Measurements from ENCODE around the gene ABTB1. TPM values are rescaled to one million over a fixed set of nuclear protein-coding genes. Genes with fewer than 3 reads are reported as not detected.

Gene ABTB1
- total and polyA plus RNA-seq, 8 donors = 22.0 to 113 (median 43.7) TPM

GRCh38 chr3:127647166-127647844, 25.4 kb upstream of the ABTB1 start:
- H3K4me1 ChIP-seq = peaks cover 0 to 3% (median 1%) of the 10 kb centered on the region in 4 donors
- intact Hi-C loops (cut with DNase I; ENCODE audit: low total_unique reads) = no loop called here
- H3K9me3 ChIP-seq = no peaks in the 10 kb centered on the region
- H3K27me3 ChIP-seq = no peaks in the 10 kb centered on the region
- no peak overlapping the region for H3K27ac ChIP-seq
- no peak for DNase-seq
- no peak overlapping the region for H3K4me3 ChIP-seq
- WGBS, 5 donors = 81 to 89% (median 88%) methylated on average over 13 of the region's 13 CpGs
- no peaks in the 10 kb centered on the region for H3K36me3 ChIP-seq
- TF ChIP-seq CTCF (IDR thresholded peaks at IDR 0.05) (no peak), EP300 (IDR thresholded peaks at IDR 0.05) (no peak), POLR2A (IDR thresholded peaks at IDR 0.05) (no peak), POLR2AphosphoS5 (IDR thresholded peaks at IDR 0.05) (no peak)

- no peak for TF ChIP-seq POLR2A (IDR thresholded peaks at IDR 0.05)
- TF ChIP-seq CTCF (IDR thresholded peaks at IDR 0.05) = no peak
- TF ChIP-seq EP300 (IDR thresholded peaks at IDR 0.05) = no peak
- no peak for TF ChIP-seq POLR2AphosphoS5 (IDR thresholded peaks at IDR 0.05)
Observed at GRCh38 chr3:127647845-127648204, 24.9 kb upstream of the ABTB1 start.

GRCh38 chr3:127650236-127650635, 22.5 kb upstream of the ABTB1 start:
- Histone ChIP-seq H3K4me1 (peaks cover 0 to 6% (median 2%) of the 10 kb centered on the region in 4 donors), H3K4me3 (no peak overlapping the region), H3K27ac (no peak overlapping the region), H3K27me3 (no peaks in the 10 kb centered on the region), H3K36me3 (no peaks in the 10 kb centered on the region), H3K9me3 (no peaks in the 10 kb centered on the region)
- no peak for DNase-seq
- intact Hi-C loops (cut with DNase I; ENCODE audit: low total_unique reads) = loop anchor here (10.0 kb wide), 1 partner anchor 315 kb away; no protein-coding TSS in a partner anchor
- no peak for TF ChIP-seq EP300 (IDR thresholded peaks at IDR 0.05)
- TF ChIP-seq POLR2AphosphoS5 (IDR thresholded peaks at IDR 0.05) = no peak
- no peak for TF ChIP-seq CTCF (IDR thresholded peaks at IDR 0.05)
- no peak for TF ChIP-seq POLR2A (IDR thresholded peaks at IDR 0.05)
- 87 to 98% (median 93%) methylated on average over 4 of the region's 4 CpGs for WGBS, 5 donors

More at GRCh38 chr3:127647845-127648204, 24.9 kb upstream of the ABTB1 start:
- no peak overlapping the region for H3K27ac ChIP-seq
- no peak overlapping the region for H3K4me3 ChIP-seq
- no peak for DNase-seq
- H3K9me3 ChIP-seq = no peaks in the 10 kb centered on the region
- peaks cover 0 to 6% (median 2%) of the 10 kb centered on the region in 4 donors for H3K4me1 ChIP-seq
- no peaks in the 10 kb centered on the region for H3K27me3 ChIP-seq
- intact Hi-C loops (cut with DNase I; ENCODE audit: low total_unique reads) = no loop called here
- H3K36me3 ChIP-seq = no peaks in the 10 kb centered on the region

- no peak for DNase-seq
- intact Hi-C loops (cut with DNase I; ENCODE audit: low total_unique reads) = loop anchor here (10.0 kb wide), 1 partner anchor 313 kb away; no protein-coding TSS in a partner anchor
- no peaks in the 10 kb centered on the region for H3K9me3 ChIP-seq
- no peak overlapping the region for H3K27ac ChIP-seq
- H3K4me1 ChIP-seq = peaks cover 0 to 6% (median 2%) of the 10 kb centered on the region in 4 donors
- H3K27me3 ChIP-seq = no peaks in the 10 kb centered on the region
- H3K36me3 ChIP-seq = no peaks in the 10 kb centered on the region
- WGBS, 5 donors = 78 to 92% (median 84%) methylated on average over 8 of the region's 8 CpGs
- no peak overlapping the region for H3K4me3 ChIP-seq
- TF ChIP-seq EP300 (IDR thresholded peaks at IDR 0.05) = no peak
- no peak for TF ChIP-seq POLR2AphosphoS5 (IDR thresholded peaks at IDR 0.05)
- TF ChIP-seq CTCF (IDR thresholded peaks at IDR 0.05) = no peak
- TF ChIP-seq POLR2A (IDR thresholded peaks at IDR 0.05) = no peak
Observed at GRCh38 chr3:127651516-127652172, 21.1 kb upstream of the ABTB1 start.

Data from stomach (tissue), 9 donors.